ENCODE data around the gene HOXA3.
A peak's percentile ranks its signal among the peaks of the same experiment; 100 is the strongest.

HOXA3 gene

GRCh38 chr7:27177795-27178320 lies 25.5 kb upstream of the HOXA3 start:
- no peak for DNase-seq

GRCh38 chr7:27176962-27177794 lies 24.8 kb upstream of the HOXA3 start:
- DNase-seq, result no peak

GRCh38 chr7:27176524-27176845 lies 24.1 kb upstream of the HOXA3 start:
- DNase-seq, result no peak

GRCh38 chr7:27175626-27176523 lies 23.5 kb upstream of the HOXA3 start:
- no peak for DNase-seq

- DNase-seq, result no peak
Observed at GRCh38 chr7:27174874-27175625, 22.7 kb upstream of the HOXA3 start.

GRCh38 chr7:27173956-27174873 lies 21.8 kb upstream of the HOXA3 start, which contains the start of gene HOXA10:
TSS of gene HOXA10 (minus strand) at chr7:27174320. CDS start at chr7:27174306, 14 bp downstream.
- DNase-seq, result no peak

- DNase-seq, result peak; percentile 66
Observed at GRCh38 chr7:27173511-27173955, 21.1 kb upstream of the HOXA3 start.

- no peak for DNase-seq
Observed at GRCh38 chr7:27172823-27173510, 20.6 kb upstream of the HOXA3 start.

GRCh38 chr7:27172315-27172774 lies 20.0 kb upstream of the HOXA3 start:
- DNase-seq, result no peak

GRCh38 chr7:27171637-27172314 lies 19.4 kb upstream of the HOXA3 start:
- no peak for DNase-seq

GRCh38 chr7:27171325-27171636 lies 18.9 kb upstream of the HOXA3 start:
- DNase-seq, result no peak

- no peak for DNase-seq
Observed at GRCh38 chr7:27170426-27171324, 18.3 kb upstream of the HOXA3 start.

GRCh38 chr7:27169658-27170425 lies 17.5 kb upstream of the HOXA3 start:
- DNase-seq, result no peak

- DNase-seq, result no peak
Observed at GRCh38 chr7:27168265-27168947, 16.0 kb upstream of the HOXA3 start.

- DNase-seq, result no peak
Observed at GRCh38 chr7:27167916-27168264, 15.5 kb upstream of the HOXA3 start.

GRCh38 chr7:27166531-27167505 lies 14.4 kb upstream of the HOXA3 start:
- no peak for DNase-seq

- DNase-seq, result no peak
Observed at GRCh38 chr7:27165996-27166530, 13.7 kb upstream of the HOXA3 start.
